CD4-positive, alpha-beta T cell treated with Interferon gamma for 1 hour (primary cell): ENCODE measurements around the gene OR5I1.
"Not testable (repeated sequence)": the region's sequence is repeated elsewhere in the genome, so short reads cannot be mapped to it uniquely, and the experiment has no call there.

Experiments used
- DNase-seq: peaks from one replicate; pipeline ENCODE4 v3.0.0-alpha.2; 2020

OR5I1 gene

DNA sequence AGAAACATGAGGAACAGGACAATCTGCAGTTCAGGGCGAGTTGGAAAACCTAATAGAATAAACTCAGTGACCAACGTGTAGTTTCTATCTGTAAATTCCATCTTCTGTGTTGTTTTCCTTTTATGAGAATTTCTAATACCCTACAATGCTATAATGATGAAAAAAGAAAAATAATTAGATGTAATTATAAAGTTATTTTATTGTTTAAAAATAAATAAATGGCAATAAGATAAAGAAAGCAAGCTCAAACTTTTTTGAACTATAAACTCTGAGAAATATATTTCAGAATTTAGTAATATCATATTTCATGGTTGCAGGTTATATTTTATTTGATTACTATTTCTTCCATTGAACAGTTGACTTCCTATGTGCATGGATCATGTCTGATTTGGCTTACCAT is at the start of gene OR5I1:
OR5I1 (minus strand) TSS at position 101 of the 400 bp plus-strand sequence; CDS start at position 101, 0 bp downstream.
- DNase-seq = no peak

- DNase-seq = no peak
Measured at GRCh38 chr11:55970935-55971334, 34.7 kb upstream of the OR5I1 start.

DNA sequence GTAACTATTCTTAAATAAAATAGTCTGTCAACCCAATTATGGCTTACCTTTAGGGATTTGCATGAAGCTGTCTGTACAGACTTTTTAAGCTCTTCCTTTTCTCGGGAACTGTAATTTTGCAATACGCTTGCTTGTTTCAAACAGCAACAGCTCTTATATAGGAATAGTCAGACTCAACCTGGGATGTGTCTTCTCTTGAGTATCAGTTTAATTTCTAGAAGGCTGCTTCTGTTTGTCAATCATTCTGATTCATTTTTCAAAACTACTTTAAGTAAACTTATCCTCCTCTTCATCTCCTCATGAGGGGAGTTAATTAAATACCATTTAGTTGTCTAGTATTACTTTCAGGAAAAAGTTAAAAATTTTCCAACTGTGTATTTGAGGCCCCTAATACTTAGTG is 33.6 kb upstream of the OR5I1 start, which contains the start of gene OR10AG1:
OR10AG1 (minus strand) TSS at position 101 of the 400 bp plus-strand sequence; CDS start at position 63, 38 bp downstream.
- no peak for DNase-seq

- DNase-seq = no peak
Measured at GRCh38 chr11:55967914-55968313, 31.7 kb upstream of the OR5I1 start.

GRCh38 chr11:55966391-55966790 is 30.2 kb upstream of the OR5I1 start:
- DNase-seq = no peak

DNA sequence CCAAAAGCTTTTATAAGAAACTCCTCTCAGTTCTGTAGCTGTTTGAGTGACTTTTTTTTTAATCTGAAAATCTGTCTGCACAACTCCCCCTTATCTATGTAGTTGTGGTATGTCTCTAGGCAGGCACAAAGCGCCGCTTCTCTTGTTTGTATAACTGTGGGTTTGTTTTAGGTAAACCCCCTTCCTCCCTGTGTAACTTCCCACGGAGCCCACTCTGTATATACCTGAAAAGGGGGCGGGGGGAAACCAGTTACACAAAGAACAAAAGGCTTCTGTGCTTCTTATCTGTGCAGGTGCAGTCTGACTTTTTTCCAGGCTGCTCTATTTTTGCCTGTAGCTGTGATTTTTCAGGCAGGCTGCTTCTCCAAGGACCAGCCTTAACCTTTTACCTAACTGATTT is 20.3 kb upstream of the OR5I1 start:
- no peak for DNase-seq

- no peak for DNase-seq
Measured at GRCh38 chr11:55949330-55949729, 13.1 kb upstream of the OR5I1 start.

DNA sequence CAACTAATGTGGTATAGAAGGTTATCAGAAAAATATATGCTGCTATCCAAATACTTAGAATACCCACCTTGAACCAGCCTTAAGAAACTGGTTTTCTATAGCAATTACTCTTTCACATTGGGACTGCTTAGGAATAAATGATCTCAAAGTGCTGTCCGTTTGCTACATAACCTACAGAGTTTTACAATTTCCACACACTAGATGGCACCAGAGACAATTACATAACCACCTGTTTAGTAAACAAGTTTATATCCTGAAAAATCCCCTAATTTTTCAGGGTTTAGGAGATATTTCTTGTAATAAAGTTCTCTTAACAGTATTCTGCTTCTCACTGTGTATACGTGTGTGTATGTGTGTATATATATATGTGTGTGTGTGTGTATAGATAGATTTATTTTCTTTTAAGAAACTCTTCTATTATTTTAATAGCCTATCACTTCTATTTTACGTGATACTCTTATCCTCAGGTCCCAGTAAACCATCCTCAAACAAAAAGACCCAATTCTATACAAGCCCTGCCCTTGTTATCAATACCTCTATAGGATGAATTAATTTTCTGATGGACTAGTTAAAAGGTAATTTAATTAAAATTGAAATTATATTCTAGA is 6.7 kb upstream of the OR5I1 start:
- DNase-seq = no peak

- DNase-seq = no peak
Measured at GRCh38 chr11:55920537-55920936, 15.7 kb downstream of the OR5I1 start.

DNA sequence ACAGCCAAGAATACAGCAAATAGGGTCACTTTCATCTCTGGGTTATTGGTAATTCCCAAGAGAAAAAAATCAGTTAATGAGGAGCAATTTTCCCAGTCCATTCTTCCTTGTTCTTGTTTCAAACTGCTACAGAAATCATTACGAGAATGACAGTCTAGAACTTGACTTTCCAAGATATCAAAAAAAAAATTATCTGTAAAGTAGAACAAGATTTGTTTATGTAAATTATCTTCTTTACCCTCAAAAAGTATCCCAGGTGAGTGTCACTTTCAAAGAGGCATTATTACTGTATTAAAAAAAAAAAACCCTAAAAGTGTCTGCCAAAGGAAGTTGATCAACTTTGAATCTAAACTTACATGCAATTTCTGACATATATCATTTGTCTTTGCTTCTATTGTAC is 21.7 kb downstream of the OR5I1 start, which contains the start of gene OR5W2:
OR5W2 (minus strand) TSS at position 101 of the 400 bp plus-strand sequence; CDS start at position 101, 0 bp downstream.
- no peak for DNase-seq

DNA sequence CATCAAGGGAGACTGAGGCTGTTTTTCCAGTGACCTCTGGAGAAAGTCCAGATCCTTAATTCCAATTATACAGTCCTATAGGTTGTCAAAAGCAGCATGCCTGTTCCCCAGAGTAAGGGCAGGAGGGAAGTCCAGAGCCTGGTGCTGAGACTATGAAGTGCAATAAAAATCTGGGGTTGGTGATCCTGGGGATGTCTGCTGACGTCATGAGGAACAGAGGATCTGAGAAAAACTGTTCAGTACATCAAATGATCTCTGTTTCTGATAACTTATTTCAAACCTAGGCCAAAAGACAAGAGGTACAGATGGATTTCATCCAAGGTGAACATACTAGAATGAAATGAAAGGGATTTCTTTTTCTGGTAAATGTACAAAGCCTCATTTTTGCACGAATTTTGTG is 33.9 kb downstream of the OR5I1 start:
- DNase-seq = no peak

DNA sequence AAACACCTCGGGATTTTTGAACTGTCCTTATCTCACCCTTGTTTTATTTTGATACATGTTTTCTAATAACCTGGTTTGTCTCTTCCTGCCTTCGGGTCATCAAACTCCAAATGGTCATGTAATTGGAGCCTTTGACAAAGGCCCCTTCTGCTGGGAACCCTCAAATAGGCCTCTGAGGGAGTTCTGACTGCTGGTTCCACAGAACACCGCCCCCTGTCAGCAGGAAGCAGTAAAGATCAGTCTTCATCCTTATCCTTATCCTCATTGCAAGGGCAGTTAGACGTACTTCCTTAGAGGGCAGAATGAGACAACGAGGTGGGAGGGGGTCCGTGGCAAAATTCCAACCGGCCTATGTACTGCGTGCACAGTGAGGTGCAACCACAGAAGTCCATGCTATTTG is 41.0 kb downstream of the OR5I1 start:
- DNase-seq = no peak

DNA sequence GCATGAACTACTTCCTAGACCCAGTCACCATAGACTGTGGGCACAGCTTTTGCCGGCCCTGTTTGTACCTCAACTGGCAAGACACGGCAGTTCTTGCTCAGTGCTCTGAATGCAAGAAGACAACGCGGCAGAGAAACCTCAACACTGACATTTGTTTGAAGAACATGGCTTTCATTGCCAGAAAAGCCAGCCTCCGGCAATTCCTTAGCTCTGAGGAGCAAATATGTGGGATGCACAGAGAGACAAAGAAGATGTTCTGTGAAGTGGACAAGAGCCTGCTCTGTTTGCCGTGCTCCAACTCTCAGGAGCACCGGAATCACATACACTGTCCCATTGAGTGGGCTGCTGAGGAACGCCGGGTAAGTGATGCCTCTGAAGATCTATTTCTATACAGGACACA is 50.7 kb downstream of the OR5I1 start:
- DNase-seq = not testable (repeated sequence)
